GM15510 (cell line): Measurements from ENCODE around the gene LMTK2.

Source experiments
- POLR2A ChIP-seq: IDR thresholded peaks from 3 replicates; pipeline ENCODE4 v1.6.1; 2011; ENCODE audit warnings: borderline replicate concordance; ENCODE audit not compliant: insufficient read length; ENCODE audit errors: extremely low read depth

Gene LMTK2

GRCh38 chr7:98249106-98249505 lies 142.4 kb downstream of the LMTK2 start:
- TF ChIP-seq POLR2A, result no peak

- TF ChIP-seq POLR2A, result no peak
These were observed 144.1 kb downstream of the LMTK2 start for GRCh38 chr7:98250789-98251188.

GRCh38 chr7:98251231-98251600 lies 144.6 kb downstream of the LMTK2 start:
- no peak for TF ChIP-seq POLR2A

GRCh38 chr7:98251601-98252424 lies 145.2 kb downstream of the LMTK2 start, which contains the start of gene TECPR1:
TSS of gene TECPR1 (minus strand) at chr7:98252232. CDS start at chr7:98246146, 6,086 bp downstream.
- peak; percentile 65 for TF ChIP-seq POLR2A

- TF ChIP-seq POLR2A, result no peak
These were observed 145.9 kb downstream of the LMTK2 start for GRCh38 chr7:98252425-98253054.

- no peak for TF ChIP-seq POLR2A
These were observed 147.9 kb downstream of the LMTK2 start for GRCh38 chr7:98254516-98254915.

- TF ChIP-seq POLR2A, result no peak
These were observed 148.4 kb downstream of the LMTK2 start for GRCh38 chr7:98254951-98255610.

GRCh38 chr7:98256431-98256830 lies 149.8 kb downstream of the LMTK2 start:
- no peak for TF ChIP-seq POLR2A

GRCh38 chr7:98257701-98258100 lies 151.0 kb downstream of the LMTK2 start:
- no peak for TF ChIP-seq POLR2A
